ENCODE results near the gene GREB1.

- TF ChIP-seq CTCF (IDR thresholded peaks at IDR 0.05) (no peak), EZH2 (IDR thresholded peaks at IDR 0.05; ENCODE audit: borderline replicate concordance, insufficient read depth, low read depth, low read length, poor library complexity, severe bottlenecking) (no peak)
These were observed 31.1 kb downstream of the GREB1 start for GRCh38 chr2:11564816-11565567.

All from B cell (primary cell).